ENCODE results near the gene NEDD4L. TPM values are rescaled to one million over a fixed set of nuclear protein-coding genes. Genes with fewer than 3 reads are reported as not detected.

NEDD4L gene
- total RNA-seq, 2 experiments from 2014 or later = 3.2 to 3.3 TPM

DNA sequence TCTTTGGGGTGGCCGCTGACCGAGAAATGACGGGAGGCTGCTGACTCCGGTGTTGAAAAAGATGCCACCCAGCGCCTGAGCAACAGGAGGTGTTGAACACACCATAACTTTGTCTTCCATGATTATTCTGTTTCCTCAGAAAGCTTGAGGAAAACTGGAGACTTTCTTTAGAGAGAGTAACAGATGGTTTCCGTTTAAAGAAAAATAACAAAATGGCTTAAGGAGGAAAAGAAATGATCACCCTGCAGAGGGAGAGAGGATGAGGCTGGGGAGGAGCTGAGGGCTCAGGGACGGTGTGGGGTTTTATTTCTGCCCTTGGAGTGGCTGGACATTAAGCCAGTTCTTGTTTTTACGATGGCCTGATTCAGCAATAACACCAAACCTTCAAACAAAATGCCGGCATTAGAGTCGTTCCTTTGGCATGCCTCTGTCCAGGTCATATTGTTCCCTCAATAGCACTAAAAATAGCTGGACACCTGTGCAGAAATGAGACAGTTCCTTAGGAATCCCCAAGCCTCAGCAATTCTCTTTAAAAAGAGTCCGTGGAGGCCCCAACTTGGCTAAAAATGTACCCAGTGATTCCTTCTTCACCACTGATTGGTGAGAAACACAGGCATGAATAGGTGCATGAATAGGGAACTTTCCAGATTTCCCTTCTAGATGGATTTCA lies 402.5 kb downstream of the NEDD4L start:
- Histone ChIP-seq H3K9me2 (ENCODE audit: insufficient read depth, low read length) (no peaks in the 10 kb centered on the region), H3K9me3 (ENCODE audit: low read length) (no peaks in the 10 kb centered on the region), H3K4me2 (ENCODE audit: low read length) (no peak overlapping the region), H3K27ac (ENCODE audit: low read depth, low read length, poor library complexity, severe bottlenecking) (no peak overlapping the region), H3K4me3 (ENCODE audit: low read depth, low read length, poor library complexity, severe bottlenecking) (no peak overlapping the region), H2AFZ (ENCODE audit: low read length) (no peak overlapping the region), H3K4me1 (ENCODE audit: insufficient read depth, low read length, poor library complexity, severe bottlenecking) (no peaks in the 10 kb centered on the region), H4K20me1 (ENCODE audit: insufficient read depth, low read length) (no peaks in the 10 kb centered on the region), H3K79me2 (ENCODE audit: insufficient read depth, low read depth, low read length) (no peaks in the 10 kb centered on the region), H3K36me3 (ENCODE audit: insufficient read depth, low read length) (no peaks in the 10 kb centered on the region)
- CTCF ChIA-PET (ENCODE audit: unreplicated experiment) = no interaction called here
- intact Hi-C loops (cut with micrococcal nuclease; ENCODE audit: unreplicated experiment) = no loop called here
- DNase-seq (ENCODE audit: low spot score) = no peak
- BruUV-seq (replicated peaks) = no TSS peak
- TF ChIP-seq, protein P1, sequence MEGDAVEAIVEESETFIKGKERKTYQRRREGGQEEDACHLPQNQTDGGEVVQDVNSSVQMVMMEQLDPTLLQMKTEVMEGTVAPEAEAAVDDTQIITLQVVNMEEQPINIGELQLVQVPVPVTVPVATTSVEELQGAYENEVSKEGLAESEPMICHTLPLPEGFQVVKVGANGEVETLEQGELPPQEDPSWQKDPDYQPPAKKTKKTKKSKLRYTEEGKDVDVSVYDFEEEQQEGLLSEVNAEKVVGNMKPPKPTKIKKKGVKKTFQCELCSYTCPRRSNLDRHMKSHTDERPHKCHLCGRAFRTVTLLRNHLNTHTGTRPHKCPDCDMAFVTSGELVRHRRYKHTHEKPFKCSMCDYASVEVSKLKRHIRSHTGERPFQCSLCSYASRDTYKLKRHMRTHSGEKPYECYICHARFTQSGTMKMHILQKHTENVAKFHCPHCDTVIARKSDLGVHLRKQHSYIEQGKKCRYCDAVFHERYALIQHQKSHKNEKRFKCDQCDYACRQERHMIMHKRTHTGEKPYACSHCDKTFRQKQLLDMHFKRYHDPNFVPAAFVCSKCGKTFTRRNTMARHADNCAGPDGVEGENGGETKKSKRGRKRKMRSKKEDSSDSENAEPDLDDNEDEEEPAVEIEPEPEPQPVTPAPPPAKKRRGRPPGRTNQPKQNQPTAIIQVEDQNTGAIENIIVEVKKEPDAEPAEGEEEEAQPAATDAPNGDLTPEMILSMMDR (conservative IDR thresholded peaks at IDR 0.05; ENCODE audit: low read length) = no peak
- no peak for TF ChIP-seq EZH2phosphoT487 (IDR thresholded peaks at IDR 0.05; ENCODE audit: borderline replicate concordance, low read depth, low read length)
- POLR2A ChIA-PET = no interaction called here

DNA sequence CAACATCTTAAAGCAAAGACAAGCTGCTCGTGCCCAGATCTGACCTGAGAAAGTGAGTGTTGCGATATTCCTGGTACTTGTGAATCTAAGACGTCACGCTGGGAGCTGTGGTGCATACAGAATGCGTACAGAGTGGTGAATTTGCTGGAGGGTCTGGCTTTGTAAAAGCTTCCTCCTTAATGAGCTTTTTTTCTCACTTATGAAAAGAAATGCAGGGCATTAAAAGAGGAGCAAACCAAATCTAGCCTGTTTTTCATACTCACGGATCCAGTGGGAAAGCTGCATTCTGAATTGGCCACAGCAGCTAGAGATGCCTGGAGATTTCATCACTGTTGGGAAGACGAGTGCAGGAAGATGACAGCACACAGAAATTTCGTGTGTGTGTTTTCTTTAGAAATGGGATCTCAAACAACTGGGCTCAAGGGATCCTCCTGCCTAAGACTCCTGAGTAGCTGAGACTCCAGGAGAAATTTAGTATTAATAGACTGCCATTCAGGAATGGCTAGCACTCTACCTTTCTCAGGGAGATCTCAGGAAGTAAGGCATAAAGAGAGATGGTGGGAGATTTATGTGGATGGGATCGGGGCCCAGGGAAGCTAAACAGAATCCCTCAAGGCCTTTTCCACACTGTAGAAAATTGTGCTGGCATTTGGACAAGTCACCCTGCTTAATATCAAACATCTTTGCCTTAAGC lies 403.5 kb downstream of the NEDD4L start:
- Histone ChIP-seq H3K9me2 (ENCODE audit: insufficient read depth, low read length) (no peaks in the 10 kb centered on the region), H4K20me1 (ENCODE audit: insufficient read depth, low read length) (no peaks in the 10 kb centered on the region), H3K79me2 (ENCODE audit: insufficient read depth, low read depth, low read length) (no peaks in the 10 kb centered on the region), H3K4me1 (ENCODE audit: insufficient read depth, low read length, poor library complexity, severe bottlenecking) (no peaks in the 10 kb centered on the region), H2AFZ (ENCODE audit: low read length) (no peak overlapping the region), H3K36me3 (ENCODE audit: insufficient read depth, low read length) (no peaks in the 10 kb centered on the region), H3K27ac (ENCODE audit: low read depth, low read length, poor library complexity, severe bottlenecking) (no peak overlapping the region), H3K9me3 (ENCODE audit: low read length) (no peaks in the 10 kb centered on the region), H3K4me2 (ENCODE audit: low read length) (no peak overlapping the region), H3K4me3 (ENCODE audit: low read depth, low read length, poor library complexity, severe bottlenecking) (no peak overlapping the region)
- ChIA-PET POLR2A (no interaction called here), CTCF (ENCODE audit: unreplicated experiment) (no interaction called here)
- no peak for DNase-seq (ENCODE audit: low spot score)
- intact Hi-C loops (cut with micrococcal nuclease; ENCODE audit: unreplicated experiment) = no loop called here
- TF ChIP-seq, protein P1 (conservative IDR thresholded peaks at IDR 0.05; ENCODE audit: low read length) = no peak
- no peak for TF ChIP-seq EZH2phosphoT487 (IDR thresholded peaks at IDR 0.05; ENCODE audit: borderline replicate concordance, low read depth, low read length)
- no TSS peak for BruUV-seq (replicated peaks)

- Histone ChIP-seq H3K4me3 (ENCODE audit: low read depth, low read length, poor library complexity, severe bottlenecking) (no peak overlapping the region), H3K4me1 (ENCODE audit: insufficient read depth, low read length, poor library complexity, severe bottlenecking) (no peaks in the 10 kb centered on the region), H3K9me2 (ENCODE audit: insufficient read depth, low read length) (no peaks in the 10 kb centered on the region), H4K20me1 (ENCODE audit: insufficient read depth, low read length) (no peaks in the 10 kb centered on the region), H3K9me3 (ENCODE audit: low read length) (no peaks in the 10 kb centered on the region), H2AFZ (ENCODE audit: low read length) (no peak overlapping the region), H3K36me3 (ENCODE audit: insufficient read depth, low read length) (no peaks in the 10 kb centered on the region), H3K79me2 (ENCODE audit: insufficient read depth, low read depth, low read length) (no peaks in the 10 kb centered on the region), H3K4me2 (ENCODE audit: low read length) (no peak overlapping the region), H3K27ac (ENCODE audit: low read depth, low read length, poor library complexity, severe bottlenecking) (no peak overlapping the region)
- BruUV-seq (replicated peaks) = no TSS peak
- intact Hi-C loops (cut with micrococcal nuclease; ENCODE audit: unreplicated experiment) = no loop called here
- TF ChIP-seq EZH2phosphoT487 (IDR thresholded peaks at IDR 0.05; ENCODE audit: borderline replicate concordance, low read depth, low read length) = no peak
- TF ChIP-seq, protein P1 (conservative IDR thresholded peaks at IDR 0.05; ENCODE audit: low read length) = no peak
- no peak for DNase-seq (ENCODE audit: low spot score)
- ChIA-PET POLR2A (interaction anchor here (0.7 kb wide), 1 partner anchor 11 kb away, joined by 3 read pairs; no protein-coding TSS in a partner anchor), CTCF (ENCODE audit: unreplicated experiment) (no interaction called here)
Observed at GRCh38 chr18:58449464-58449863, 405.4 kb downstream of the NEDD4L start.

Measured in OCI-LY7 (cell line).